Activated T-helper 17 cell treated with anti-CD3 and anti-CD28 coated beads, Interleukin-2, amount 50 U/mL, for 72 hours (primary cell): ENCODE measurements around the gene CD300A. TPM values are rescaled to one million over a fixed set of nuclear protein-coding genes. Genes with fewer than 3 reads are reported as not detected.
A peak's percentile ranks its signal among the peaks of the same experiment; 100 is the strongest.
"Not testable (repeated sequence)": the region's sequence is repeated elsewhere in the genome, so short reads cannot be mapped to it uniquely, and the experiment has no call there.

Source experiments
- ATAC-seq: fragments of 150-1000 bp; cut with Tn5 transposase; replicated peaks from 2 replicates; pipeline ENCODE4 v1.10.0; 2021; ENCODE audit warnings: mild to moderate bottlenecking, moderate library complexity
- H3K27ac Mint-ChIP-seq: one replicate; pipeline ENCODE4 v1.8.0; 2022; ENCODE audit warnings: mixed read lengths
- H3K27me3 Mint-ChIP-seq: one replicate; pipeline ENCODE4 v1.8.0; 2022; ENCODE audit warnings: mixed read lengths
- H3K36me3 Mint-ChIP-seq: one replicate; pipeline ENCODE4 v1.8.0; 2022; ENCODE audit warnings: low read depth, mild to moderate bottlenecking, mixed read lengths
- H3K4me1 Mint-ChIP-seq: one replicate; pipeline ENCODE4 v1.8.0; 2022; ENCODE audit warnings: mixed read lengths
- H3K4me3 Mint-ChIP-seq: one replicate; pipeline ENCODE4 v1.8.0; 2022; ENCODE audit warnings: mild to moderate bottlenecking, mixed read lengths
- H3K9me3 Mint-ChIP-seq: one replicate; pipeline ENCODE4 v1.8.0; 2022; ENCODE audit warnings: mixed read lengths
- total RNA-seq, 2 donors: library from RNA; stranded (reverse); gene quantifications; one replicate each; pipeline ENCODE4 v1.2.3, GENCODE V29; 2022

CD300A gene
- total RNA-seq, 2 donors from 2014 or later: 3.0 to 29.1 TPM

DNA sequence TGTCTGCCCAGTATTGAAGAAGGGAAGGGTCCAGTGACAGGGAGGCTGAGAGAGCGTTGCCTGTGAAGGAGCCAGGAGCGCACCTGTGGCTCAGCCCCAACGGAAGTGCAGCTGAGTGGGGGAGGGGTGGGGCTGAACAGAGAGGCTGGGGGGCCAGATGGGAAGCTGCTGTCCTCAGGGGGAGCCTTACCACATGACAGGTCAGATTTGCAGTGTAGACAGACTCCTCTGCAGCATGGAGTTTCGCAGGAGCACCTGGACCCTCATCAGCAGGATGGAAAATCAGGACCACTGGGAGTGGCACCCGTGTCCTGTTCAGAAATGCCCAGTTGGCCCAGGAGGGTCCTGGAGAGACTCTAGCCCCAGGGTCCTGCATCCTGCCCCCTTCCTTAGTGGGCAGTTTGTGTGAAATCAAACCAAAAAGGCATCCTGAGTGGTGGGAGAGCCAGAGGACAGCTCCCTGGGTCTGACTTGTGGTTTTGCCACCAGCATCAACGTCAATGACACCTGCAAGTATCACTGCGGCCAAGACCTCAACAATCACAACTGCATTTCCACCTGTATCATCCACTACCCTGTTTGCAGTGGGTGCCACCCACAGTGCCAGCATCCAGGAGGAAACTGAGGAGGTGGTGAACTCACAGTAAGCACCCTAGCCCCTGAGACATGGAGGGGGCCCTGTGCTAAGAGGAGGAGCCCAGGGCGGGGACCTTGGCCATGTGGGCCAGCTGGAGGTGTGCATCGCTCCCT is 7.8 kb downstream of the CD300A start:
- Mint-ChIP-seq H3K27ac (peak overlapping the region; percentile 79), H3K4me1 (peaks cover 37% of the 10 kb centered on the region), H3K4me3 (peak overlapping the region; percentile 31), H3K9me3 (no peaks in the 10 kb centered on the region), H3K36me3 (peaks cover 35% of the 10 kb centered on the region), H3K27me3 (no peaks in the 10 kb centered on the region)
- no peak for ATAC-seq

DNA sequence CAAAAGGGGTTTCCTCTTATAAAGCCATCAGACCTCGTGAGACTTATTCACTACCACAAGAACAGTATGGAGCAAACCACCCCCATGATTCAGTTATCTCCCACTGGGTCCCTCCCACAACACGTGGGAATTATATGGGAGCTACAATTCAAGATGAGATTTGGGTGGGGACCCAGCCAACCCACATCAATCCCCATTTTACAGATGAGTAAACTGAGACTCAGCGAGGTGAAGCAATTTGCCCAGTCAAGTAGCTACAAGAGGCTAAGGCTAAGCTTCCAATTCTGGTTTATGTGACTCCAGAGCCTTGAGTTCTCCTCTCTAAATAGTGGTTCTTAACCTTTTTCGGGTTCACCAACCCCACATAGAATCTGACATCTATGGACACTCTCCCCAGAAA is 8.8 kb downstream of the CD300A start:
- Mint-ChIP-seq H3K4me1 (peaks cover 40% of the 10 kb centered on the region), H3K4me3 (no peak overlapping the region), H3K27ac (no peak overlapping the region), H3K9me3 (no peaks in the 10 kb centered on the region), H3K36me3 (peaks cover 35% of the 10 kb centered on the region), H3K27me3 (no peaks in the 10 kb centered on the region)
- no peak for ATAC-seq

DNA sequence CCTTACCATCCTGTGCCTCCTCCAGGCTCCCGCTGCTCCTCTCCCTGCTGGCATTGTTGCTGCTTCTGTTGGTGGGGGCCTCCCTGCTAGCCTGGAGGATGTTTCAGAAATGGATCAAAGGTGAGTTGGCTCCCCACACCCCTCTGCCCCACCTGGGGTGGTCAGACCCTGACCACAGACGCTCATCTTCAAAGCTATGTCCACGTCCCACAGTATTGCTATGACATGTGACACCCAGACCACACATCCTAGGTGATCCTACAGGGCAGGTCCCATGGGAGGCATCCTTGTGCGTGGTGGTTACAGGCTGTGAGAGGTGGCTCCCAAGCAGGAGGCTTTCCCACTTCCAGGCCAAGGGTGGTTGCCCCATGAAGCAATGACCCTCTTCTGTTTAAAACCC is 11.0 kb downstream of the CD300A start:
- no peaks in the 10 kb centered on the region for H3K27me3 Mint-ChIP-seq
- ATAC-seq: no peak
- H3K36me3 Mint-ChIP-seq: peaks cover 30% of the 10 kb centered on the region
- no peak overlapping the region for H3K27ac Mint-ChIP-seq
- H3K9me3 Mint-ChIP-seq: no peaks in the 10 kb centered on the region
- peak overlapping the region; percentile 54 for H3K4me3 Mint-ChIP-seq
- H3K4me1 Mint-ChIP-seq: peaks cover 29% of the 10 kb centered on the region

DNA sequence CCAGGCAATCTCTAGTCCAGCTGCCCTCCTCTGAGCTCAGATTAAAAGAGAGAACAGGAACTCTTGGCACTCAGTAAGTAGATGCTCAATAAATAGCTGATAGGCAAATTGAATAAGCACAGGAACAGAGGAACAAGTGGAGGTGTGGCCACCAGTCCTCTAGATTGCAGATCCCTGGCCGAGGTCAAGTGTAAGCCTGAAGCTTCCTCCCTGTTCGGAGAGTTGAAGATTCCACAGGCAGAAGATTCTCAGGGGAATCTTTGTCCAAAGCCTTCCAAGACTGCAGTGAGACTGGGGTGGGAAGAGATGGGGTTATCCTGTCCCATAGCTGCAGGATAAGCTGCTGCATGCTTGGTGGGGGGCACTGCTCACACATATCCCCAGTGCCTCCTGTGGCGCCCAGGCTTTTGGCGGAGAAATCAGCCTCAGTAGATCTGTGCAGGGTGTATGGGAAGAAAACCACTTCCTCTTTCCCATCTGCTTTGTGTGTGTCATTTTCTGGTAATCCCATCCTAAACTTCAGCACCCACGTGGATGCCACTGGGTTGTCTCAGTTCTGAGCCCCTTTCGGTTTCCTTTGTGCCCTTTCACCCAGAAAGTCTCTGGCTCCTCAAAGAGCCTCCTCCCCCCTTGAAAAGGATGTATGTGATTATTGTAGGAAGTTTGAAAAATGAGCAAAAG is 12.1 kb downstream of the CD300A start:
- no peaks in the 10 kb centered on the region for H3K9me3 Mint-ChIP-seq
- peak; percentile 92 for ATAC-seq
- H3K27ac Mint-ChIP-seq: peak overlapping the region; percentile 73
- H3K4me3 Mint-ChIP-seq: peak overlapping the region; percentile 54
- peaks cover 27% of the 10 kb centered on the region for H3K4me1 Mint-ChIP-seq
- H3K27me3 Mint-ChIP-seq: no peaks in the 10 kb centered on the region
- peaks cover 28% of the 10 kb centered on the region for H3K36me3 Mint-ChIP-seq

DNA sequence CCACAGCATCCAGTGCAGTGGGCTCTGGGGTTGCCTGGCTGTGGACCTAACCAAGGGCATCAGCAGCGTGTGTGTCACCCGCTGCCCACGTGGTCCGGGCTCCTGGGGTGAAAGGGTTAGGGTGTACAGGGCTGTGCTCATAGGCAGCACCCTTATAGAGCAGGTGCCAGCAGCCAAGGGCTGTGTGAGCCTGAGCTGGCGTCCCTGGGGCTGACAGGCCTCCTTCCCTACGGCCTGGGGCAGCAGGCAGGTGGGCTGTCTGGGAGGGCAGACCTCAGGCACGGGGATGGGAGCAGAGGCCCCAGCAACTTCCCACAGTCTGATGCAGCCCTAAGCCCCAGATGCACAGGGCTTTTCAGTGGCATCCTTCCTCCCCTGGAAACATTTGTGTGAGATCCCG is 13.9 kb downstream of the CD300A start:
- H3K4me3 Mint-ChIP-seq: peak overlapping the region; percentile 54
- H3K27me3 Mint-ChIP-seq: no peaks in the 10 kb centered on the region
- peak overlapping the region; percentile 73 for H3K27ac Mint-ChIP-seq
- H3K4me1 Mint-ChIP-seq: peaks cover 18% of the 10 kb centered on the region
- H3K36me3 Mint-ChIP-seq: peaks cover 18% of the 10 kb centered on the region
- no peak for ATAC-seq
- H3K9me3 Mint-ChIP-seq: no peaks in the 10 kb centered on the region

DNA sequence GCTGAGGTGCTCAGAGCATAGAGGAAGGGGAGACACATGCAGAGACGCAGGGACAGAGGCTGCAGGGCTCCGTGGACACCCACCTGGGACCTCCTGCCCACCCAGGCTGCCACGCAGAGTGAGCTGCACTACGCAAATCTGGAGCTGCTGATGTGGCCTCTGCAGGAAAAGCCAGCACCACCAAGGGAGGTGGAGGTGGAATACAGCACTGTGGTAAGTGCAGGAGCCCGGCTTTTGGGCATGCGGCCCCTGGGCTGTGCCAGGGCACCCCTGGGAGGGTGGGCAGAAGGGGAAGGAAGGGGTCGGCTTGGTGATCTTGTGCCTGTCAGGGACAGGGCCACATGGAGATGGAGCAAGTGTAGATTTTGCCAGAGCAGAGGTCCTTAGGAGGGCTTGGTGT is 15.2 kb downstream of the CD300A start:
- no peak for ATAC-seq
- Mint-ChIP-seq H3K27me3 (no peaks in the 10 kb centered on the region), H3K27ac (peak overlapping the region; percentile 74), H3K4me3 (no peak overlapping the region), H3K36me3 (peaks cover 18% of the 10 kb centered on the region), H3K9me3 (no peaks in the 10 kb centered on the region), H3K4me1 (peaks cover 18% of the 10 kb centered on the region)

DNA sequence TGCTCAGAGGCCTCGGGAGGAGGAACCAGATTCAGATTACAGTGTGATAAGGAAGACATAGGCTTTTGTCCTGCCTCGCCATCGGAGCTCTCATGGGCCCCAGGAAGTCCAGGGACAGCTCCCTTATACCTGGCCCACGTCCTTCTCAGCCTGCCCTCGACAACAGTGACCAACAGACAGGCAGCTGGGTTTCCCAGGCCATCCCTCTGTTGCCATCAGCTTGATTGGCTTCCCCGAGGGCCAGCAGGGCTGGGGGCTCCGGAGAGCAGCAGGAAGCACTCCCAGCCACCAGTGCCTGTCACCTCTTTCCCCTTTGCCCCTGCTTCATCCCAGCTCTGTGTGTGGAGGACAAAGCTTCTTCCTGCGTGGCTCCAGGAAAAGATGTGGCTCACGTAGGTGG is 17.6 kb downstream of the CD300A start:
- Mint-ChIP-seq H3K4me3 (no peak overlapping the region), H3K36me3 (peaks cover 11% of the 10 kb centered on the region), H3K27ac (no peak overlapping the region), H3K9me3 (no peaks in the 10 kb centered on the region), H3K27me3 (no peaks in the 10 kb centered on the region), H3K4me1 (peaks cover 9% of the 10 kb centered on the region)
- no peak for ATAC-seq

DNA sequence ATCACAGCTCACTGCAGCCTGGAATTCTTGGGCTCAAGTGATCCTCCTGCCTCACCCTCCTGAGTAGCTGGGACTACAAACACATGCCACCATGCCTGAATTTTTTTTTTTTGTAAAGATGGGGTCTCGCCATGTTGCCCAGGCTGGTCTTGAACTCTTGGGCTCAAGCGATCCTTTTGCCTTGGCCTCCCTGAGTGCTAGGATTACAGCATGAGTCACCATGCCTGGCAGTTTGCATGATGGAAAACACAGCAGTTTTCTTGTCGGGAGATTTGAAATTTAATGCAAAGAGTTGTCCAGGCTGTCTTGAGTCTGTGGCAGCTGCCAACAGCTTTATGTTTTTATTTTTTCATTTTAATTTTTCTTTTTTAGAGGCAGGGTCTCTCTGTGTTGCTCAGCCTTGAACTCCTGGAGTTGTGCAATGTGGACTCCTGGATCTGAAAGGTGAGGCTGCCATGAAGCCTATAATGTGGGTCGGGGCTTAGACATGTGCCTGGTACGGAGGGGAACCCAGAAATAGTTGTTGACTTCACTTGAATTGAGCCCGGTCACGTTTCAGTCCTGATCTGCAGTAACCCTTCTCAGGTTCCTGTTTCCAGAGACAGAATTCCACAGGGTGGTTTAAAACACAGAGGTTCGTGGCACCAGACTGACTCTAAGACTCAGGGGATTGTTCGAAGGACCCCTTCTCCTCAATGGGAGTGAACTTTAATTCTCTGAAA is 18.7 kb downstream of the CD300A start:
- no peak for ATAC-seq
- Mint-ChIP-seq H3K4me1 (peaks cover 4% of the 10 kb centered on the region), H3K36me3 (peaks cover 6% of the 10 kb centered on the region), H3K27me3 (no peaks in the 10 kb centered on the region), H3K4me3 (no peak overlapping the region), H3K9me3 (no peaks in the 10 kb centered on the region), H3K27ac (no peak overlapping the region)

DNA sequence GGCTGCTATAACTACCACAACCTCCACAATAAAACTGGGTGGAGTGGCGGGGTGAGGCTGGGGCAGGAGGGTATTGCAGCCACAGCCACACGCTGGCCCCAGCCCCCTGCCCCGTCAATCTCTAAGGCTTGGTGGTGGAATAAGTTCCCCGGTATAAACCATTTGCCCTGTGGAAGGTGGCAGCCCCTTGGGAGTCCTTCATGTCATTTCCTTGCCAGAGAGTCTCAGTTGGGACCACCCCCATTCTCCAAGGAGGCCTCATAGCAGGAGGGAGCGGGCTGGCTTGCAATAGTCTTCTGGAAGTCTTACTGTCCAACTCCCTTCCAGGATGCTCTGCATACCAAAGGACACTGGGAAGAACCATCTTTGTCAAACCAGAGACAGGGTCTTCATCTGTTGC is 19.4 kb downstream of the CD300A start:
- Mint-ChIP-seq H3K9me3 (no peaks in the 10 kb centered on the region), H3K27me3 (no peaks in the 10 kb centered on the region), H3K4me1 (peaks cover 4% of the 10 kb centered on the region), H3K4me3 (no peak overlapping the region), H3K27ac (no peak overlapping the region), H3K36me3 (peaks cover 4% of the 10 kb centered on the region)
- ATAC-seq: no peak

DNA sequence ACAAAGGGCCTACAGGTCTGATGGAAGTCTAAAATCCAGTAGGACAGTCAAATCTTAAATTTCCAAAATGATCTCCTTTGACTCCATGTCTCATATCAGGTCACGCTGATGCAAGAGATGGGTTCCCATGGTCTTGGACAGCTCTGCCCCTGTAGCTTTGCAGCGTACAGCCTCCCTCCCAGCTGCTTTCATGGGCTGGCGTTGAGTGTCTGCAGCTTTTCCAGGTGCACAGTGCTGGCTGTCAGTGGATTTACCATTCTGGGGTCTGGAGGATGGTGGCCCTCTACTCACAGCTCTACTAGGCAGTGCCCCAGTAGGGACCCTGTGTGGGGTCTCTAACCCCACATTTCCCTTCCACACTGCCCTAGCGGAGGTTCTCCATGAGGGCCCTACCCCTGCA is 21.8 kb downstream of the CD300A start:
- H3K27me3 Mint-ChIP-seq, H3K9me3 Mint-ChIP-seq, H3K27ac Mint-ChIP-seq, H3K36me3 Mint-ChIP-seq, H3K4me3 Mint-ChIP-seq, ATAC-seq, H3K4me1 Mint-ChIP-seq: not testable (repeated sequence)

DNA sequence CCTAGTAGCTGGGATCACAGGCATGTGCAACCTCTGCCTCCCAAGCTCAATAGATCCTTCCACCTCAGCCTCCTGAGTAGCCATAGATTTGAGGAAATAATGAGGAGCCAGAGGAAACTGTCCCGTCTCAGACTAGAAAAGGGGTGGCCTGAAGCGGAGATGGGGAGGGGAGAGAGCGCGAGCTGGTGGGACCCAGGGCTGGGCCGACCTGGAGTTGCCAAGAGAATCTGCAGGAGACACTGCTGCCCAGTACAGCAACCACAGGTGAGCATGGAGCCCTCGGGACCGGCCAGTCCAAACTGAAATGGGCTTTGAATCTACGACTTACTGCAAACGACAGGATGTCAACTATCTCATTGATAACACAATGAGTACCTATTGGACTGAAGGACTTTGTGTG is 24.3 kb downstream of the CD300A start:
- Mint-ChIP-seq H3K4me1 (peaks cover 4% of the 10 kb centered on the region), H3K27ac (no peak overlapping the region), H3K4me3 (no peak overlapping the region), H3K9me3 (no peaks in the 10 kb centered on the region), H3K27me3 (no peaks in the 10 kb centered on the region), H3K36me3 (no peaks in the 10 kb centered on the region)
- ATAC-seq: no peak

DNA sequence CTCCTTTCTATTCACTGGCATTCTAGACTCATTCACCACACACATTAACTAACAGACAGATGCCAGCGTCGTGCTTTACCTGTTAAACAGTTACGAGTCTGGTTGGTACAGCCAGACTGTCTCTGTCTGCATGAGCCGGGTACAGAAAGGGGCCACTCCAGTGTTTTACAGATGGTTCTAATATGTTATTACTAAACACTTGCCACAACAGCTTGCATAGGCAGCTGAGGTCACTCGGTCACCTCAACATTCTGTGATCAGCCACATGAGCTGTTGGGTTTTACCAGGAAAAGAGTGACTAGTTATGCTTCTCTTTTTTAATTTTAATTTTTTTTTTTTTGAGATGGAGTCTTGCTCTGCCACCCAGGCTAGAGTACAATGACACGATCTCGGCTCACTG is 25.2 kb downstream of the CD300A start:
- Mint-ChIP-seq H3K4me1 (peaks cover 4% of the 10 kb centered on the region), H3K27ac (no peak overlapping the region), H3K27me3 (no peaks in the 10 kb centered on the region), H3K9me3 (no peaks in the 10 kb centered on the region), H3K36me3 (no peaks in the 10 kb centered on the region), H3K4me3 (no peak overlapping the region)
- no peak for ATAC-seq

DNA sequence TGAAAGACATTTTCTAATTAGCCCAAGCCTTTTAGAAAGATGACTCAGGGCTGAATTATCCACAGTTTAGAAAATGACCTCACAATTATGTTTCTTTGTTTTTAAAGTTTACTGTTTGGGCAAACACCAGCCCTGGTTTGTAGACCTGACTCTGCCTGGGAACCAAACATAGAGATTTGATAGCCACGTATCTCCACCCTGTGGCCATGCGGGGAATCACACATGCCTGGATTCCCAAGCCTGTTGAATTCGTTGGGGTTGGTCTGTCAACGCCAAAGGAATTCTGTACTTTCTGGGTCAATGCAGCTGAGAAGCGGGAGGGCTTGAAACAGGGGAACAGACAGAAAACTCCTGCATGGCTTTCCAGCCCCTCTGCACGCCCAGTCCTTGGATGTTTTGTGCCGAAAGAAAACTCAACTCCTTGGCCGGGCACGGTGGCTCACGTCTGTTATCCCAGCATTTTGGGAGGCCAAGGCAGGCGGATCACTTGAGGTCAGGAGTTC is 26.9 kb downstream of the CD300A start:
- Mint-ChIP-seq H3K36me3 (no peaks in the 10 kb centered on the region), H3K4me1 (peaks cover 4% of the 10 kb centered on the region), H3K9me3 (no peaks in the 10 kb centered on the region), H3K27me3 (no peaks in the 10 kb centered on the region), H3K4me3 (no peak overlapping the region), H3K27ac (no peak overlapping the region)
- ATAC-seq: peak; percentile 63

DNA sequence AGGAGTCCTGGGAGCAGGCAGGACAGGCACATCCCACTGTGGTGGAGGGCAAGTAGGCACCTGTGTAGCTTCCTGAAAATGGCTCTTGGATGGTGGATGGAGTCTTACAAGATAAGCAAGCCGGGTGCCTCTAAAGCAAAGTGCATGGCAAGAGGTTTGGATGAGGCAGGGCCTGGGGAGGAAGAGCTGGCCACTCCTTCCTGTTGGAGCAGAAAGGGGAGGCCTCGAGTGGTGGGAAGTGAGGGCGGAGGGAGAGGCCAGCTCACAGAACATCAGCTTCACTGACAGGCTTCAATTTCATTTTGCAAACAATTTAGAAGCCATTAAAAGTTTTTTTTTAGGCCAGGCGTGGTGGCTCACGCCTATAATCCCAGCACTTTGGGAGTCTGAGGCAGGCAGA is 31.0 kb downstream of the CD300A start:
- Mint-ChIP-seq H3K36me3 (no peaks in the 10 kb centered on the region), H3K4me3 (no peak overlapping the region), H3K27ac (no peak overlapping the region), H3K9me3 (no peaks in the 10 kb centered on the region), H3K27me3 (peaks cover 6% of the 10 kb centered on the region), H3K4me1 (no peaks in the 10 kb centered on the region)
- ATAC-seq: no peak

DNA sequence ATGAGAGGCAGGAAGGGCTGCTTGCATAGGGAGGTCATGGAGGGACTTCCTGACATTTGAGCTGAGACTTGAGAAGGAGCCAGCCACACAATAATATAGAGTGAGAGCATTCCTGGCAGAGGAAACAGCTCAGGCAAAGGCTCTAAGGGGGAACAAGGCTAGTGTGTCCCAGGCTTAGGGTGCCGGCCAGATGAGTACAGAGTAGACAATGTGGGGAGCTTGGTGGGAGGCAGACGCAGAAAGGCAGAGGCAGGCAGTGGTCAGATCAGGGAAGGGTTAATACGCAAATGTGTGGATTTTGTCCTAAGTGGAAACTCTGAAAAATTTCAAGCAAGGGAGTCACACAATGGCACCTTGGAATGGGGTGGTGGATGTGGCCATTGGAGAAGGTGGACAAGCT is 33.6 kb downstream of the CD300A start:
- Mint-ChIP-seq H3K27ac (peak overlapping the region; percentile 4), H3K4me1 (no peaks in the 10 kb centered on the region), H3K9me3 (no peaks in the 10 kb centered on the region), H3K4me3 (no peak overlapping the region), H3K36me3 (no peaks in the 10 kb centered on the region), H3K27me3 (peaks cover 6% of the 10 kb centered on the region)
- no peak for ATAC-seq
